HEK293 (cell line): ENCODE measurements around the gene KCNMA1.

Source experiments
- CTCF ChIA-PET: fragments of 350-600 bp; formaldehyde crosslinking; extraction: SDS; loops from one replicate; lab custom pipeline; 2021; ENCODE audit warnings: antibody characterized with exemption; lab: Yijun Ruan, JAX
- POLR2A ChIA-PET: fragments of 300-600 bp; formaldehyde crosslinking; extraction: SDS; loops from one replicate; lab custom pipeline; 2020; ENCODE audit warnings: antibody characterized with exemption, inconsistent platforms; lab: Yijun Ruan, JAX
- H3K27ac ChIP-seq: fragments of 200-500 bp; sonication (Bioruptor generic); 2 replicates; pipeline ENCODE4 v1.5.1; 2014; ENCODE audit warnings: low read depth, low read length, control low read depth, inconsistent platforms; ENCODE audit errors: extremely low read depth
- H3K36me3 ChIP-seq, 2 experiments: fragments of 200-500 bp in 1 of 2; sonication (Bioruptor generic) in 1 of 2; 1 replicate in 1 of 2; 2 replicates in 1 of 2; pipeline ENCODE4 v1.5.1; 2014 to 2017; ENCODE audit warnings: inconsistent platforms in 2 of 2, low read length in 2 of 2; ENCODE audit not compliant: control insufficient read depth in 2 of 2, insufficient read depth in 1 of 2
- H3K4me1 ChIP-seq: fragments of 200-500 bp; sonication (Bioruptor generic); 2 replicates; pipeline ENCODE4 v1.5.1; 2014; ENCODE audit warnings: mild to moderate bottlenecking, low read length, inconsistent platforms; ENCODE audit not compliant: control insufficient read depth, insufficient read depth
- H3K4me3 ChIP-seq: 2 replicates; pipeline ENCODE4 v1.5.1; 2011; ENCODE audit warnings: low read depth, mild to moderate bottlenecking, control low read depth, low read length, moderate library complexity
- H3K9me3 ChIP-seq: fragments of 200-500 bp; sonication (Bioruptor generic); 2 replicates; pipeline ENCODE4 v1.5.1; 2014; ENCODE audit warnings: low read depth, low read length, inconsistent platforms; ENCODE audit not compliant: control insufficient read depth, insufficient read depth
- GLI2 ChIP-seq: fragments of 450-650 bp; formaldehyde crosslinking; IDR thresholded peaks from 2 replicates; pipeline ENCODE4; 2017; ENCODE audit warnings: missing biosample characterization, missing genetic modification characterization, low read depth, borderline replicate concordance
- KLF16 ChIP-seq: fragments of 450-650 bp; formaldehyde crosslinking; IDR thresholded peaks from 2 replicates; pipeline ENCODE4 v1.5.1; 2017; ENCODE audit warnings: missing biosample characterization, missing genetic modification characterization
- ZNF10 ChIP-seq: fragments of 450-650 bp; formaldehyde crosslinking; IDR thresholded peaks from 2 replicates; pipeline ENCODE4 v1.5.1; 2017; ENCODE audit warnings: missing biosample characterization, missing genetic modification characterization
- ZNF112 ChIP-seq: fragments of 450-650 bp; formaldehyde crosslinking; IDR thresholded peaks from 2 replicates; pipeline ENCODE4 v1.5.0; 2017; ENCODE audit warnings: missing biosample characterization, missing genetic modification characterization
- ZNF23 ChIP-seq: fragments of 450-650 bp; formaldehyde crosslinking; IDR thresholded peaks from 2 replicates; pipeline ENCODE4 v1.5.1; 2016; ENCODE audit warnings: missing biosample characterization, missing genetic modification characterization, borderline replicate concordance
- ZNF266 ChIP-seq: fragments of 450-650 bp; formaldehyde crosslinking; IDR thresholded peaks from 2 replicates; pipeline ENCODE4 v1.5.1; 2016; ENCODE audit warnings: missing biosample characterization, missing genetic modification characterization, low read depth
- ZNF350 ChIP-seq: fragments of 450-650 bp; formaldehyde crosslinking; IDR thresholded peaks from 2 replicates; pipeline ENCODE4 v1.5.0; 2017; ENCODE audit warnings: missing biosample characterization, mild to moderate bottlenecking, missing genetic modification characterization
- ZNF404 ChIP-seq: fragments of 450-650 bp; formaldehyde crosslinking; IDR thresholded peaks from 2 replicates; pipeline ENCODE4 v1.5.1; 2017; ENCODE audit warnings: missing biosample characterization, missing genetic modification characterization
- ZNF473 ChIP-seq: fragments of 450-650 bp; formaldehyde crosslinking; IDR thresholded peaks from 2 replicates; pipeline ENCODE4 v1.5.1; 2017; ENCODE audit warnings: missing biosample characterization, missing genetic modification characterization
- ZNF510 ChIP-seq: fragments of 450-650 bp; formaldehyde crosslinking; IDR thresholded peaks from 2 replicates; pipeline ENCODE4 v1.5.1; 2018; ENCODE audit warnings: mild to moderate bottlenecking, missing genetic modification characterization, missing biosample characterization; ENCODE audit not compliant: insufficient replicate concordance
- ZNF561 ChIP-seq: fragments of 450-650 bp; IDR thresholded peaks from 2 replicates; pipeline ENCODE4 v1.5.1; 2018; ENCODE audit warnings: missing biosample characterization, missing genetic modification characterization, borderline replicate concordance
- ZNF610 ChIP-seq: fragments of 450-650 bp; formaldehyde crosslinking; IDR thresholded peaks from 2 replicates; pipeline ENCODE4 v1.5.1; 2016; ENCODE audit warnings: missing biosample characterization, missing genetic modification characterization, borderline replicate concordance
- ZNF623 ChIP-seq: fragments of 450-650 bp; formaldehyde crosslinking; IDR thresholded peaks from 2 replicates; pipeline ENCODE4 v1.5.1; 2016; ENCODE audit warnings: missing biosample characterization, missing genetic modification characterization
- ZNF629 ChIP-seq: fragments of 450-650 bp; formaldehyde crosslinking; IDR thresholded peaks from 2 replicates; pipeline ENCODE4 v1.5.1; 2017; ENCODE audit warnings: missing biosample characterization, missing genetic modification characterization
- ZNF664 ChIP-seq: fragments of 450-650 bp; formaldehyde crosslinking; IDR thresholded peaks from 2 replicates; pipeline ENCODE4 v1.5.1; 2016; ENCODE audit warnings: missing biosample characterization, missing genetic modification characterization
- ZNF670 ChIP-seq: fragments of 450-650 bp; formaldehyde crosslinking; IDR thresholded peaks from 2 replicates; pipeline ENCODE4 v1.5.1; 2016; ENCODE audit warnings: missing biosample characterization, missing genetic modification characterization, low read depth
- ZNF792 ChIP-seq: fragments of 450-650 bp; formaldehyde crosslinking; IDR thresholded peaks from 2 replicates; pipeline ENCODE4 v1.5.1; 2016; ENCODE audit warnings: missing biosample characterization, missing genetic modification characterization
- TF ChIP-seq, protein P1 (sequence below): fragments of 450-650 bp; formaldehyde crosslinking; IDR thresholded peaks from 2 replicates; pipeline ENCODE4 v1.5.1; 2016; ENCODE audit warnings: missing biosample characterization, missing genetic modification characterization
- TF ChIP-seq, protein P2 (sequence below): fragments of 450-650 bp; formaldehyde crosslinking; IDR thresholded peaks from 2 replicates; pipeline ENCODE4 v1.5.1; 2016; ENCODE audit warnings: missing biosample characterization, missing genetic modification characterization
- TF ChIP-seq, protein P3 (sequence below): fragments of 450-650 bp; formaldehyde crosslinking; conservative IDR thresholded peaks from 2 replicates; pipeline ENCODE4 v1.5.1; 2016; ENCODE audit warnings: low read depth, missing biosample characterization, missing genetic modification characterization
- TF ChIP-seq, protein P4 (sequence below): fragments of 450-650 bp; formaldehyde crosslinking; IDR thresholded peaks from 2 replicates; pipeline ENCODE4 v1.5.1; 2016; ENCODE audit warnings: missing biosample characterization, missing genetic modification characterization
- TF ChIP-seq, protein P5 (sequence below): fragments of 450-650 bp; formaldehyde crosslinking; IDR thresholded peaks from 2 replicates; pipeline ENCODE4 v1.5.1; 2016; ENCODE audit warnings: missing biosample characterization, missing genetic modification characterization
- TF ChIP-seq, protein P6 (sequence below): fragments of 450-650 bp; formaldehyde crosslinking; IDR thresholded peaks from 2 replicates; pipeline ENCODE4; 2016; ENCODE audit warnings: missing biosample characterization, missing genetic modification characterization

The KCNMA1 gene

DNA sequence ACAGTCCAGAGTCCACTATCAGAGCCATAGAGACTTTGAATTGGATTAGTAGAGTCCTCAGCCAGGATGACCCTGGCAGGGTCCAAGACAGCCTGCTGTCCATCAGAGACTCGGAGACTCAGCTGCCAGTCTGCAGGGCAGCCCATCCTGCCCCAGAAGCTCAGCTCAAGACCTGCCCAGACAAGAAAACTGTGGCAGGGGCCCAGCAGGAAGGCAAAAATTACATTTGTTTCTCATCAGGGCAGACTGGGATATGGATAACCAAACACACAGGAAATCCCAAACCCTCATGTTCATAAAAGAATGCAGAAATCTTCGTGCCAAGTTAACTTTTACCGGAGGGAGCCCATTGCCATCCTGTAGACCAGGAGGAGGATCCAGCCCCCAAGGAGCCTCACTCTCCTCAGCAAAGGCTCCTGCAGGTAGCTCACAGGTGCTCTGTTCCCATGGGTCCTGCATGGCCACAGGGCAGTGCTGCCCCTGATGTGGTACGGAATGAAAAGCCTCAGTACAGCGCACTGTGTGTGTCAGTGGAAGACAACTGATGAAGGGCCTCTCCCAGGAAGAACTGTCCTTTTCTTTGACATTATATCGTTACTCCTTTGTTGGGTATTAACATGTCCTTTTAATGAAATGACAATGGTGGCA, 222.2 kb downstream of the KCNMA1 start:
- H3K36me3 ChIP-seq: no peaks in the 10 kb centered on the region
- H3K27ac ChIP-seq: no peak overlapping the region
- ChIA-PET CTCF (interaction anchor here (0.7 to 2.5 kb wide), 4 partner anchors 12 to 161 kb away, joined by 3 to 11 read pairs (median 4); no protein-coding TSS in a partner anchor), POLR2A (no interaction called here)
- H3K9me3 ChIP-seq: no peaks in the 10 kb centered on the region
- no peaks in the 10 kb centered on the region for H3K4me1 ChIP-seq
- TF ChIP-seq ZNF664 (tag by site-specific recombination) (no peak), ZNF629 (no peak), ZNF610 (tag by site-specific recombination) (no peak), ZNF23 (tag by site-specific recombination) (no peak), ZNF792 (tag by site-specific recombination) (no peak), ZNF404 (no peak), ZNF266 (tag by site-specific recombination) (no peak)
- TF ChIP-seq, protein P1, sequence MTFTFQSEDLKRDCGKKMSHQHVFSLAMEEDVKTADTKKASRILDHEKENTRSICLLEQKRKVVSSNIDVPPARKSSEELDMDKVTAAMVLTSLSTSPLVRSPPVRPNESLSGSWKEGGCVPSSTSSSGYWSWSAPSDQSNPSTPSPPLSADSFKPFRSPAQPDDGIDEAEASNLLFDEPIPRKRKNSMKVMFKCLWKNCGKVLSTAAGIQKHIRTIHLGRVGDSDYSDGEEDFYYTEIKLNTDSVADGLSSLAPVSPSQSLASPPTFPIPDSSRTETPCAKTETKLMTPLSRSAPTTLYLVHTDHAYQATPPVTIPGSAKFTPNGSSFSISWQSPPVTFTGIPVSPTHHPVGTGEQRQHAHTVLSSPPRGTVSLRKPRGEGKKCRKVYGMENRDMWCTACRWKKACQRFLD (tag by site-specific recombination): no peak
- TF ChIP-seq, protein P2, sequence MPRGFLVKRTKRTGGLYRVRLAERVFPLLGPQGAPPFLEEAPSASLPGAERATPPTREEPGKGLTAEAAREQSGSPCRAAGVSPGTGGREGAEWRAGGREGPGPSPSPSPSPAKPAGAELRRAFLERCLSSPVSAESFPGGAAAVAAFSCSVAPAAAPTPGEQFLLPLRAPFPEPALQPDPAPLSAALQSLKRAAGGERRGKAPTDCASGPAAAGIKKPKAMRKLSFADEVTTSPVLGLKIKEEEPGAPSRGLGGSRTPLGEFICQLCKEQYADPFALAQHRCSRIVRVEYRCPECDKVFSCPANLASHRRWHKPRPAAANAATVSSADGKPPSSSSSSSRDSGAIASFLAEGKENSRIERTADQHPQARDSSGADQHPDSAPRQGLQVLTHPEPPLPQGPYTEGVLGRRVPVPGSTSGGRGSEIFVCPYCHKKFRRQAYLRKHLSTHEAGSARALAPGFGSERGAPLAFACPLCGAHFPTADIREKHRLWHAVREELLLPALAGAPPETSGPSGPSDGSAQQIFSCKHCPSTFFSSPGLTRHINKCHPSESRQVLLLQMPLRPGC (tag by site-specific recombination): no peak
- TF ChIP-seq, protein P3, sequence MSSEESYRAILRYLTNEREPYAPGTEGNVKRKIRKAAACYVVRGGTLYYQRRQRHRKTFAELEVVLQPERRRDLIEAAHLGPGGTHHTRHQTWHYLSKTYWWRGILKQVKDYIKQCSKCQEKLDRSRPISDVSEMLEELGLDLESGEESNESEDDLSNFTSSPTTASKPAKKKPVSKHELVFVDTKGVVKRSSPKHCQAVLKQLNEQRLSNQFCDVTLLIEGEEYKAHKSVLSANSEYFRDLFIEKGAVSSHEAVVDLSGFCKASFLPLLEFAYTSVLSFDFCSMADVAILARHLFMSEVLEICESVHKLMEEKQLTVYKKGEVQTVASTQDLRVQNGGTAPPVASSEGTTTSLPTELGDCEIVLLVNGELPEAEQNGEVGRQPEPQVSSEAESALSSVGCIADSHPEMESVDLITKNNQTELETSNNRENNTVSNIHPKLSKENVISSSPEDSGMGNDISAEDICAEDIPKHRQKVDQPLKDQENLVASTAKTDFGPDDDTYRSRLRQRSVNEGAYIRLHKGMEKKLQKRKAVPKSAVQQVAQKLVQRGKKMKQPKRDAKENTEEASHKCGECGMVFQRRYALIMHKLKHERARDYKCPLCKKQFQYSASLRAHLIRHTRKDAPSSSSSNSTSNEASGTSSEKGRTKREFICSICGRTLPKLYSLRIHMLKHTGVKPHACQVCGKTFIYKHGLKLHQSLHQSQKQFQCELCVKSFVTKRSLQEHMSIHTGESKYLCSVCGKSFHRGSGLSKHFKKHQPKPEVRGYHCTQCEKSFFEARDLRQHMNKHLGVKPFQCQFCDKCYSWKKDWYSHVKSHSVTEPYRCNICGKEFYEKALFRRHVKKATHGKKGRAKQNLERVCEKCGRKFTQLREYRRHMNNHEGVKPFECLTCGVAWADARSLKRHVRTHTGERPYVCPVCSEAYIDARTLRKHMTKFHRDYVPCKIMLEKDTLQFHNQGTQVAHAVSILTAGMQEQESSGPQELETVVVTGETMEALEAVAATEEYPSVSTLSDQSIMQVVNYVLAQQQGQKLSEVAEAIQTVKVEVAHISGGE (tag by site-specific recombination): no peak
- H3K4me3 ChIP-seq: no peak overlapping the region

DNA sequence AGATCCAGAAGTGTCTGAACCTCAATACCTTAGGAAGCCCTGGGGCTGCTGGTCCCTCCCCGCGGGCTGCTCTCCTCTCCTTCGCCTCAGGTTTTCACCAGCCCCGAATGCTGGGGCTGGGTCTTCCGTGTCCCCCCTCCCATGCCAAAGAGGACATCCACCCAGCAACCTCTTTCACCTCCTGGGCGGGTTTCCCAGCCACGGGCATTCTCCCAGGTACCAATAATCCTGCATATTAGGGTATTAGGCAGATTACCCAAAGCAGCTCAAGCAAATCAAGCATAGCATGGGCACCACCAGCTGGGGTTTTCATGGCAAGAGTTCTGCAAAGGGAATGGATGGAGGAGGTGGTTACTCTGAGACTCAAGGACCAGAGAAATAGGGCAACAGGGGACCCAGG, 224.4 kb downstream of the KCNMA1 start:
- no peaks in the 10 kb centered on the region for H3K4me1 ChIP-seq
- POLR2A ChIA-PET: no interaction called here
- TF ChIP-seq GLI2 (no peak), ZNF623 (tag by site-specific recombination) (no peak), ZNF112 (tag by site-specific recombination) (no peak), ZNF561 (tag by site-specific recombination) (no peak), KLF16 (tag by site-specific recombination) (no peak), ZNF10 (tag by site-specific recombination) (no peak), ZNF350 (tag by site-specific recombination) (no peak), ZNF670 (no peak), ZNF510 (no peak), ZNF473 (tag by site-specific recombination) (no peak)
- TF ChIP-seq, protein P4, sequence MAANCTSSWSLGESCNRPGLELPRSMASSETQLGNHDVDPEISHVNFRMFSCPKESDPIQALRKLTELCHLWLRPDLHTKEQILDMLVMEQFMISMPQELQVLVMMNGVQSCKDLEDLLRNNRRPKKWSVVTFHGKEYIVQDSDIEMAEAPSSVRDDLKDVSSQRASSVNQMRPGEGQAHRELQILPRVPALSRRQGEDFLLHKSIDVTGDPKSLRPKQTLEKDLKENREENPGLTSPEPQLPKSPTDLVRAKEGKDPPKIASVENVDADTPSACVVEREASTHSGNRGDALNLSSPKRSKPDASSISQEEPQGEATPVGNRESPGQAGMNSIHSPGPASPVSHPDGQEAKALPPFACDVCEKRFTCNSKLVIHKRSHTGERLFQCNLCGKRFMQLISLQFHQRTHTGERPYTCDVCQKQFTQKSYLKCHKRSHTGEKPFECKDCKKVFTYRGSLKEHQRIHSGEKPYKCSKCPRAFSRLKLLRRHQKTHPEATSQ: no peak
- TF ChIP-seq, protein P5, sequence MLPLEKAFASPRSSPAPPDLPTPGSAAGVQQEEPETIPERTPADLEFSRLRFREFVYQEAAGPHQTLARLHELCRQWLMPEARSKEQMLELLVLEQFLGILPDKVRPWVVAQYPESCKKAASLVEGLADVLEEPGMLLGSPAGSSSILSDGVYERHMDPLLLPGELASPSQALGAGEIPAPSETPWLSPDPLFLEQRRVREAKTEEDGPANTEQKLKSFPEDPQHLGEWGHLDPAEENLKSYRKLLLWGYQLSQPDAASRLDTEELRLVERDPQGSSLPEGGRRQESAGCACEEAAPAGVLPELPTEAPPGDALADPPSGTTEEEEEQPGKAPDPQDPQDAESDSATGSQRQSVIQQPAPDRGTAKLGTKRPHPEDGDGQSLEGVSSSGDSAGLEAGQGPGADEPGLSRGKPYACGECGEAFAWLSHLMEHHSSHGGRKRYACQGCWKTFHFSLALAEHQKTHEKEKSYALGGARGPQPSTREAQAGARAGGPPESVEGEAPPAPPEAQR: no peak
- TF ChIP-seq, protein P6, sequence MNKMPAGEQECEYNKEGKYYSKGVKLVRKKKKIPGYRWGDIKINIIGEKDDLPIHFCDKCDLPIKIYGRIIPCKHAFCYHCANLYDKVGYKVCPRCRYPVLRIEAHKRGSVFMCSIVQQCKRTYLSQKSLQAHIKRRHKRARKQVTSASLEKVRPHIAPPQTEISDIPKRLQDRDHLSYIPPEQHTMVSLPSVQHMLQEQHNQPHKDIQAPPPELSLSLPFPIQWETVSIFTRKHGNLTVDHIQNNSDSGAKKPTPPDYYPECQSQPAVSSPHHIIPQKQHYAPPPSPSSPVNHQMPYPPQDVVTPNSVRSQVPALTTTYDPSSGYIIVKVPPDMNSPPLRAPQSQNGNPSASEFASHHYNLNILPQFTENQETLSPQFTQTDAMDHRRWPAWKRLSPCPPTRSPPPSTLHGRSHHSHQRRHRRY: no peak
- TF ChIP-seq, protein P1 (tag by site-specific recombination): no peak
- TF ChIP-seq, all 188 proteins: peak for 0
- CTCF ChIA-PET: interaction anchor here (0.6 to 1.6 kb wide), 3 partner anchors 8 to 320 kb away, joined by 3 to 5 read pairs (median 3); no protein-coding TSS in a partner anchor
- H3K27ac ChIP-seq: no peak overlapping the region
- no peaks in the 10 kb centered on the region for H3K36me3 ChIP-seq
- H3K4me3 ChIP-seq: no peak overlapping the region
- H3K9me3 ChIP-seq: no peaks in the 10 kb centered on the region
